Measurements from ENCODE around the gene STRA6.
A peak's percentile ranks its signal among the peaks of the same experiment; 100 is the strongest.
"Not testable (repeated sequence)": the region's sequence is repeated elsewhere in the genome, so short reads cannot be mapped to it uniquely, and the experiment has no call there.

Gene STRA6

GRCh38 chr15:74170875-74171578, 31.6 kb downstream of the STRA6 start:
- DNase-seq (ENCODE audit: extremely low spot score, insufficient read length, low read depth) (no peak), FAIRE-seq (no peak)

- FAIRE-seq: no peak
- DNase-seq (ENCODE audit: extremely low spot score, insufficient read length, low read depth): no peak
These were observed 32.3 kb downstream of the STRA6 start for GRCh38 chr15:74170071-74170844.

DNA sequence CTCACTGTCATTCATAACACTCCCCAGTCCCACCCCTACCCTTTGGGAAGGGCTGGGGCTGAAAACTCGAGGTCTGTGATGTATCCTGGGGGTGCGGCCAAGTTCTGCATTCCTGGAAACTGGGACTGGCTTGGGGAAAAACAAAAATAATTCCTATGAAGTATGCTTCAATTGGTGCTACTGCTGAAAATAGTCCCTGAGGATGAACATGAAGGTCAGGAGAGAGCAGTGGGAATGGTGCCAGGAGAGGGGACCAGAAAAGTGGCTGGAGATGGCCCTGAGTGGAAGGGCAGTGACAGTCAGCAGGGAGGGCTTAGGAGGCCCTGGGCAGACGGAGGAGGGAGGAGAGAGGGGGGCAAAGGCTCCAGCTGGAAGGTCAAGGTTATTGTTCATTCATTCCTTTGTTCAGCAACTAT, 33.9 kb downstream of the STRA6 start:
- no peak for FAIRE-seq

DNA sequence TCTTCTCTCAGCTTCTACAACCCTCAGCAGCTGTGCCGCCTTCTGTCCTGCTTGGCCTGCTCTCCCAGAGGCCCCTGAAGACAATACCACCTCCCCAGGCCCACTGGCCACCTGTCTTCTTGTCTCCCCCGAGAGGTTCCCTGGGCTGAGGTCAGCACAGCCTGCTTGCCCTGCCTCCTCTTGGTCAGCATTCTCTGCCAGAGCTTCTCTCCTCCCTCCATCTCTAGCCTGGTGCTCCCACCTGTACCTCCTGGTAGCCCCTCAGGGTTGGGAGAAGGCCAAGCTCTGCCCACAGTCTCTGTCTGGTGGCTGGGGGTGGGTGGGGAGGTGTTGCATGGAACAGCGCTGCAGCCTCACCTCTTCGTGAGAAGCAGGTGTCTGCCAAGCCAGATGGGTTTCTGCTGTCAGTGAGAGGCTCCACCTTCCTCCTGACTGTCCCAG, 34.7 kb downstream of the STRA6 start:
- no peak for FAIRE-seq
- DNase-seq (ENCODE audit: extremely low spot score, insufficient read length, low read depth): no peak

More for the DNA sequence above, 33.9 kb downstream of the STRA6 start:
- DNase-seq (ENCODE audit: extremely low spot score, insufficient read length, low read depth): no peak

GRCh38 chr15:74165461-74165860, 37.1 kb downstream of the STRA6 start:
- FAIRE-seq: no peak
- no peak for DNase-seq (ENCODE audit: extremely low spot score, insufficient read length, low read depth)

- not testable (repeated sequence) for FAIRE-seq; DNase-seq (ENCODE audit: extremely low spot score, insufficient read length, low read depth)
These were observed 40.4 kb downstream of the STRA6 start for GRCh38 chr15:74162195-74162536.

DNA sequence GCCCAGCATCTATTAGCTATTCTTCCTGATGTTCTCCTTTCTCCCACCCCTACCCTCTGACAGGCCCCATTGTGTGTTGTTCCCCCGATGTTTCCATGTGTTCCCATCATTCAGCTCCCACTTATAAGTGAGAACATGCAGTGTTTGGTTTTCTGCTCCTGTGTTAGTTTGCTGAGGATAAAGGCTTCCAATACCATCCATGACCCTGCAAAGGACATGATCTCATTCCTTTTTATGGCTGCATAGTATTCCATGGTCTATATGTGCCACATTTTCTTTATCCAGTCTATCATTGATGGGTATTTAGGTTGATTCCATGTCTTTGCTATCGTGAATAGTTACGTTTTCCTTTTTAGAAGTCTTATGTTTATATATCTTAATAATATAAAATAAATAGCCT, 42.2 kb downstream of the STRA6 start:
- not testable (repeated sequence) for DNase-seq (ENCODE audit: extremely low spot score, insufficient read length, low read depth); FAIRE-seq

DNA sequence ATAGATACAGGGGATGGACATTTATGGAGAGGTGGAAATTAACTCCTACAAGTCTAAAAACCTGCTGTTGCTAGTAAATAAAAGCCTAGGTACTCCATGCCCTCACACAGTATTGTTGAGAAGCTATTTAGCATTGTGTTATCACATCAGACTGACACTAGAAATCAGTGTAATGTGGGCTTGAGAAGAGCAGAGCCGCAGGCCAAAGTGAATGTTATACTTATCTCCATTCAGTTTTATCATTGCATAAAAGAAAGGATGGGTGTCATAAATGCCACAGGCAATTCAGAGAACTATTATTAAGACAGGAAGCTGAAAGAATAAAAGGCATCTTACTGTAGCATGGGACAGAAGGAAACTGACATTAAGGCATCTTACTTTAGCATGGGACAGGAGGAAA, 42.8 kb downstream of the STRA6 start:
- DNase-seq (ENCODE audit: extremely low spot score, insufficient read length, low read depth) (no peak), FAIRE-seq (no peak)

DNA sequence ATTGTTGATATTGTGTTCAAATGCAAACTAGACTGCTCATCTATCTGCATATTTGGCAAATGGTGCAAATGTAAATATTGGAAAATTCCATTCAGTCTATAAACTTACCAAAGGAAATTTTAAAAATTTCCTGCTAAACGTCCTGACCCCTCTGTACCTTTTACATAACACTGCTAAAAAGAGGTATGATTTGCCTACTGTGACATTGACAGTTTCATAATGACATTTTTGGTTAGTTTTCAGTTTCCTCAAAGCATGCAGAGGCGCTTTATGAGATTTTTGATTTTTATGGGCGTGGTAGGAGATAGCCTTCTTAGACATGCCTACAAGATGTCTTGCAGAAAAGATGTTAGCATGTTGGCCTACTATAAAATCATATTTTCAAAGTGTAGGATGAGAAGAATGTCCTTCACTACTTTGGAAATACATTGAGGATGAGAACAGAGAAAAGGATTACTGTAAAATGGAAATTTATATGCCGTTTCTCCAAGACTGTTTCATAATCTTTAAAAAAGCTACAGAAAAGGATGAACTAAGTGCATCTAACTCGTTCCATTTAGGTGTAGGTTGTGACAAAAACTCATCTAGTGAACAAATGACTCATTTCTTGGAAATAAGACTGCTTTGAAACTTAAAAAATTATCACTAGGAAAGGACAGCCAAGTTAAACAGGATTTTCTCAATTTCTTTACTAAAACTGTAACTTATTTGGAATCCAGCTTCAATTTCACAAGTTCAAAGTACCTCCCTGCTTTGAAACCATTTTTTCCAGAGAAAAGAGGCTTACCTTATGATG, 43.5 kb downstream of the STRA6 start:
- FAIRE-seq (peak; percentile 76), DNase-seq (ENCODE audit: extremely low spot score, insufficient read length, low read depth) (no peak)

DNA sequence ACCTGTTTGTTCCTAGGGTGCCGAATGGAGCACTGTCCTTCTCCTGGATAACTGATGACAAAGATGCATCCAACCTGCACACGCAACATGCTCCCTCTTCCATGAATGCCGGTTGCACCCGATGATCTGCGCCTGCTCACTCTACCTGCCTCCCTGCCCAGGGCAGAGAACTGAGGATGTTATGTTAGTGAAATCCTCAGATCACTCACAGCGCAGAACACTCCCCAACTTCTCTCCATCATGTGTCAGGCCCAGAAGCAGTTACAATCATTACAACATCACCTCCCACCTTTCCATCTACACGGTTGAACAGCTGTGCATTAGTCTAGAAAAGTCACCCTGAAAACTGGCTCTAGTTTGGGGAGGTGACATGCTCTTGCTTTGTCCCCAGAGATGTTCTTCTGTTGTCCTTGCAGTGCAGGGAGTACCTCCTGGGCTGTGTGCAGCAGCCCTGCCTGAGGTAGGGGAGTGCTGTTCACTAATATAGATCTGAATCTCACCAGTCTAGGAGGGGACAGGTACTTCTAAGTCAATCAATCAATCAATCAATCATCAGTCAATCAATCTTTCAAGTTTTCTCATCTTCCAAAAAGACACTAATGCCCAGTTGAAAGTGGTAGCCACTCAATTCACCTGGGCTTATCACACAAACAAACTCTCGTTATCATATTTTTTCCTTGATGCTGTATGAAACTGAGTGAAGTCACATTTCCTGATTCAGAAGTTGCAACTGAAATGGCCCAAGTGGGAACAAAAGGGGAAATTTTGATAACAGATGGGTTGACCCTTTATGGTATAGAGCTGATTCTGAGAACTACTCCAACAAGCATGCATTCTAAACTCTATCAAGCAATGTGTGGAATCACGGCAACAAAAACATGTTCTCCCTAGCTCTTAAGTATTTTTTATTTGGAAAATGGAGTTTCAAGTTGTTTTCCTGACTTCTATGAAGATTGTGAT, 44.4 kb downstream of the STRA6 start:
- FAIRE-seq (peak; percentile 69), DNase-seq (ENCODE audit: extremely low spot score, insufficient read length, low read depth) (no peak)

GRCh38 chr15:74156678-74157411, 45.7 kb downstream of the STRA6 start:
- FAIRE-seq (peak; percentile 73), DNase-seq (ENCODE audit: extremely low spot score, insufficient read length, low read depth) (no peak)

GRCh38 chr15:74155766-74156417, 46.7 kb downstream of the STRA6 start:
- DNase-seq (ENCODE audit: extremely low spot score, insufficient read length, low read depth) (no peak), FAIRE-seq (no peak)

DNA sequence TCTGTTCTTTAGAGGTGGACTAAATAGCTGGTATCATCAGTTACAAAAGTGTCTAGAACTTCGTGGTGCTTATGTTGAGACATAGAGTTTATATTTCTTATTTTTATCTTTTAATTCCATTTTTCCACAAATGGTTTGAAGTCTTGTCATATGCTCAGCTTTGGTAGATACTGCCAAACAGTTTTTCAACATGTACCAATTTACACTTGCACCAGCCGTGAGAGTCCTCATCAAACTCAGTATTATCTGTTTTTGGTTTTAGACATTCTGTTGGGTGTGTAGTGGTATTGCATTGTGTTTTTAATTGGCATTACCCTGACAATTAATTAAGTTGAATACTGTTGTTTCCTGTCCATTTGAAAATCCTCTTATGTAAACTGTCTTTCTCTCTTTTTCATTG, 55.5 kb downstream of the STRA6 start:
- no peak for FAIRE-seq
- no peak for DNase-seq (ENCODE audit: extremely low spot score, insufficient read length, low read depth)

DNA sequence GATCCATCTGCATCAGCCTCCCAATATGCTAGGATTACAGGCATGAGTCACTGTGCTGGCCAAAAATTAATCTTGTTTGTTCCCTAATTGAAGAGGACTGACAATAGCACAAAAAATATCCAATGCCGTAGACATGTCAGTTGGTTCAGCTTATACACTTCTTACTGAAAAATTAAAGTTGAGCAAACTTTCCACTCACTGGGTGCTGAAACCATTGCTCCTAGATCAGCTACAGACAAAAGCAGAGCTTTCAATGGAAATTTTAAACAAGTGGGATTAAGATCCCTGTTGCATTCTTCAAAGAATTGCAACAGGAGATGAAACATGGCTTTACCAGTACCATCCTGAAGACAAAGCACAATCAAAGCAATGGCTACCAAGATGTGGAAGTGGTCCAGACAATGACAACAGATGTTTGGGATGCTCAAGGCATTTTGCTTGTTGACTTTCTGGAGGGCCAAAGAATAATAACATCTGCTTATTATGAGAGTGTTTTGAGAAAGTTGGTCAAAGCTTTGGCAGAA, 56.2 kb downstream of the STRA6 start:
- FAIRE-seq (no peak), DNase-seq (ENCODE audit: extremely low spot score, insufficient read length, low read depth) (no peak)

GRCh38 chr15:74144153-74144775, 58.3 kb downstream of the STRA6 start:
- FAIRE-seq: no peak
- DNase-seq (ENCODE audit: extremely low spot score, insufficient read length, low read depth): no peak

DNA sequence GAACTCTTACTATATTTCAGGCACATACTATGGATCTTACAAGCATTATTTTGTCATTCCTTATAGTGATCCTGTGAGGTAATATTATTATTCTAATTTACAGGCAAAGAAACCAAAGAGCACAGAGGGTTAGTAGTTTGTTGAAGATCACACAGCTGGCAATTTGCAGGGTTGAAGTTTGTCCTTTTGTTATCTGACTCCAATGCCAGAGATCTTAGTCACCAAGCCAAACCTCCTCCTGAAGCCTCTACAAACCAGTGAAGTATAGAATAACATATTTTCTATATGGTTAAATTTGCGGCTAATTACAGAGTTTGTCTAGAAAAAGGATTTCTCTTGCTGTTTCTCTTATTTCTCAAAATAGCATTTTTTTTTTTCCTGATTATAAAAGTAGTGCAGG, 61.0 kb downstream of the STRA6 start:
- FAIRE-seq: no peak
- no peak for DNase-seq (ENCODE audit: extremely low spot score, insufficient read length, low read depth)

GRCh38 chr15:74138642-74139041, 63.9 kb downstream of the STRA6 start:
- DNase-seq (ENCODE audit: extremely low spot score, insufficient read length, low read depth): no peak
- FAIRE-seq: no peak

DNA sequence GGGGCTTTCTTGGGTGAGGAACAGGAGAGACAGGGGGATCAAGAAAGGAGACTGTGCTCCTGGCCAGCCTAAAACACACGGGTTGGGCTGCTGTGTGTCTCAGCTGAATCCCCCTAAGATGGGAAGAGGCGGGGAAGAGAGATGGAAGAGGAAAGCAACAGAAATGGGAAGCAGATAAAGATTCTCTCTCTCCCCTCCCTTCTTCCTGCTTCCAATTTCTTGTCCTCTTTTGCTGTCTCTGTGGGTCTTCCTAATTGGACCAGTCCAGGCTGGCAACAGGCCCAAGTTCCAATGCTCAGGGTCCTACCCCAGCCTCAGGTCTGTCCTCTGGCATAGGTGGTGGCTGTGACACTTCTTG, 65.1 kb downstream of the STRA6 start:
- no peak for FAIRE-seq
- DNase-seq (ENCODE audit: extremely low spot score, insufficient read length, low read depth): no peak

Measured in GM18507 (cell line).